Uterus (tissue), 2 donors: Measurements from ENCODE around the gene HPS1.

Experiments used
- CTCF ChIP-seq, 4 experiments: fragments of 200-600 bp in 2 of 4; fragments of 450-650 bp in 2 of 4; sonication (generic) in 2 of 4; IDR thresholded peaks; one replicate each; pipeline ENCODE4 v1.5.1; 2016 to 2019; ENCODE audit warnings: antibody characterized with exemption in 4 of 4, mild to moderate bottlenecking in 2 of 4, moderate library complexity in 1 of 4
- POLR2A ChIP-seq, 2 donors: fragments of 450-650 bp; IDR thresholded peaks; one replicate each; pipeline ENCODE4 v1.6.1; 2016; ENCODE audit warnings: antibody characterized with exemption in 2 of 2, mild to moderate bottlenecking in 1 of 2, moderate library complexity in 1 of 2

GRCh38 chr10:98438715-98439114 lies 8.0 kb downstream of the HPS1 start:
- TF ChIP-seq CTCF (IDR thresholded peaks at IDR 0.05) (no peak), POLR2A (IDR thresholded peaks at IDR 0.05) (no peak)
